ENCODE measurements around the gene MXRA8.

Gene MXRA8

GRCh38 chr1:1393428-1393827, 35.1 kb upstream of the MXRA8 start:
- no peak overlapping the region for H2AK5ac ChIP-seq (ENCODE audit: low read length)
- H3K4ac ChIP-seq (ENCODE audit: low read depth, low read length) = no peak overlapping the region
- H3K27me3 ChIP-seq (ENCODE audit: insufficient read depth, low read length, poor library complexity) = no peaks in the 10 kb centered on the region
- no peak overlapping the region for H2BK5ac ChIP-seq (ENCODE audit: low read length)
- no peak overlapping the region for H4K5ac ChIP-seq (ENCODE audit: low read length)
- H3K9ac ChIP-seq (ENCODE audit: low read length) = no peak overlapping the region
- peaks cover 28% of the 10 kb centered on the region for H3K79me1 ChIP-seq (ENCODE audit: low read length)
- H4K8ac ChIP-seq (ENCODE audit: low read depth, low read length) = no peak overlapping the region
- no peak overlapping the region for H3K18ac ChIP-seq (ENCODE audit: low read length)
- no peak overlapping the region for H3K4me2 ChIP-seq (ENCODE audit: low read length)
- H3K4me3 ChIP-seq (ENCODE audit: low read length) = no peak overlapping the region
- H3K23ac ChIP-seq (ENCODE audit: low read length) = no peak overlapping the region
- no CpG with 5 or more reads among the region's 11 CpGs for WGBS (ENCODE audit: extremely low coverage, insufficient coverage, low lambda C conversion rate)
- DNase-seq = no peak
- H3K27ac ChIP-seq (ENCODE audit: low read depth, low read length) = no peak overlapping the region
- H3K56ac ChIP-seq (ENCODE audit: low read length) = no peak overlapping the region
- peaks cover 28% of the 10 kb centered on the region for H3K79me2 ChIP-seq (ENCODE audit: control insufficient read depth, insufficient read depth, low read length)
- no peak overlapping the region for H2BK120ac ChIP-seq (ENCODE audit: low read depth, low read length)
- no peaks in the 10 kb centered on the region for H3K4me1 ChIP-seq (ENCODE audit: control insufficient read depth, low read depth, low read length)
- H2BK15ac ChIP-seq (replicated peaks; ENCODE audit: low read depth) = no peak overlapping the region
- peaks cover 35% of the 10 kb centered on the region for H3K36me3 ChIP-seq (ENCODE audit: control insufficient read depth, insufficient read depth, low read length)

GRCh38 chr1:1393014-1393413, 34.7 kb upstream of the MXRA8 start:
- H3K23ac ChIP-seq (ENCODE audit: low read length) = no peak overlapping the region
- no peak overlapping the region for H4K8ac ChIP-seq (ENCODE audit: low read depth, low read length)
- no peak overlapping the region for H4K5ac ChIP-seq (ENCODE audit: low read length)
- no peak overlapping the region for H3K27ac ChIP-seq (ENCODE audit: low read depth, low read length)
- no peak overlapping the region for H3K4ac ChIP-seq (ENCODE audit: low read depth, low read length)
- no peak overlapping the region for H3K4me2 ChIP-seq (ENCODE audit: low read length)
- no peak overlapping the region for H3K18ac ChIP-seq (ENCODE audit: low read length)
- no CpG with 5 or more reads among the region's 4 CpGs for WGBS (ENCODE audit: extremely low coverage, insufficient coverage, low lambda C conversion rate)
- no peaks in the 10 kb centered on the region for H3K27me3 ChIP-seq (ENCODE audit: insufficient read depth, low read length, poor library complexity)
- DNase-seq = no peak
- no peak overlapping the region for H2BK15ac ChIP-seq (replicated peaks; ENCODE audit: low read depth)
- no peak overlapping the region for H3K4me3 ChIP-seq (ENCODE audit: low read length)
- H3K9ac ChIP-seq (ENCODE audit: low read length) = no peak overlapping the region
- peaks cover 24% of the 10 kb centered on the region for H3K79me2 ChIP-seq (ENCODE audit: control insufficient read depth, insufficient read depth, low read length)
- H2AK5ac ChIP-seq (ENCODE audit: low read length) = no peak overlapping the region
- H3K4me1 ChIP-seq (ENCODE audit: control insufficient read depth, low read depth, low read length) = no peaks in the 10 kb centered on the region
- H2BK120ac ChIP-seq (ENCODE audit: low read depth, low read length) = no peak overlapping the region
- no peak overlapping the region for H2BK5ac ChIP-seq (ENCODE audit: low read length)
- no peak overlapping the region for H3K56ac ChIP-seq (ENCODE audit: low read length)
- peaks cover 36% of the 10 kb centered on the region for H3K36me3 ChIP-seq (ENCODE audit: control insufficient read depth, insufficient read depth, low read length)
- peaks cover 25% of the 10 kb centered on the region for H3K79me1 ChIP-seq (ENCODE audit: low read length)

- H4K5ac ChIP-seq (ENCODE audit: low read length) = no peak overlapping the region
- no peaks in the 10 kb centered on the region for H3K4me1 ChIP-seq (ENCODE audit: control insufficient read depth, low read depth, low read length)
- no peak overlapping the region for H2BK120ac ChIP-seq (ENCODE audit: low read depth, low read length)
- no peak for DNase-seq
- no peak overlapping the region for H3K4me3 ChIP-seq (ENCODE audit: low read length)
- no peak overlapping the region for H3K56ac ChIP-seq (ENCODE audit: low read length)
- H3K27ac ChIP-seq (ENCODE audit: low read depth, low read length) = no peak overlapping the region
- no peak overlapping the region for H2BK5ac ChIP-seq (ENCODE audit: low read length)
- no peak overlapping the region for H2BK15ac ChIP-seq (replicated peaks; ENCODE audit: low read depth)
- H3K9ac ChIP-seq (ENCODE audit: low read length) = no peak overlapping the region
- no peak overlapping the region for H2AK5ac ChIP-seq (ENCODE audit: low read length)
- no peak overlapping the region for H3K18ac ChIP-seq (ENCODE audit: low read length)
- H3K36me3 ChIP-seq (ENCODE audit: control insufficient read depth, insufficient read depth, low read length) = peaks cover 39% of the 10 kb centered on the region
- H3K27me3 ChIP-seq (ENCODE audit: insufficient read depth, low read length, poor library complexity) = no peaks in the 10 kb centered on the region
- no peak overlapping the region for H4K8ac ChIP-seq (ENCODE audit: low read depth, low read length)
- H3K79me2 ChIP-seq (ENCODE audit: control insufficient read depth, insufficient read depth, low read length) = peaks cover 12% of the 10 kb centered on the region
- H3K23ac ChIP-seq (ENCODE audit: low read length) = no peak overlapping the region
- H3K4me2 ChIP-seq (ENCODE audit: low read length) = no peak overlapping the region
- H3K4ac ChIP-seq (ENCODE audit: low read depth, low read length) = no peak overlapping the region
- H3K79me1 ChIP-seq (ENCODE audit: low read length) = peaks cover 15% of the 10 kb centered on the region
- no CpG with 5 or more reads among the region's 12 CpGs for WGBS (ENCODE audit: extremely low coverage, insufficient coverage, low lambda C conversion rate)
These were observed 32.9 kb upstream of the MXRA8 start for GRCh38 chr1:1391225-1391624.

- H3K27ac ChIP-seq (ENCODE audit: low read depth, low read length) = no peak overlapping the region
- no peak overlapping the region for H3K9ac ChIP-seq (ENCODE audit: low read length)
- peaks cover 40% of the 10 kb centered on the region for H3K36me3 ChIP-seq (ENCODE audit: control insufficient read depth, insufficient read depth, low read length)
- no peak overlapping the region for H3K4ac ChIP-seq (ENCODE audit: low read depth, low read length)
- H3K23ac ChIP-seq (ENCODE audit: low read length) = no peak overlapping the region
- no peak overlapping the region for H3K4me3 ChIP-seq (ENCODE audit: low read length)
- peaks cover 12% of the 10 kb centered on the region for H3K79me2 ChIP-seq (ENCODE audit: control insufficient read depth, insufficient read depth, low read length)
- H3K4me2 ChIP-seq (ENCODE audit: low read length) = no peak overlapping the region
- no peak overlapping the region for H3K56ac ChIP-seq (ENCODE audit: low read length)
- no peak overlapping the region for H4K5ac ChIP-seq (ENCODE audit: low read length)
- no peak overlapping the region for H2AK5ac ChIP-seq (ENCODE audit: low read length)
- no peaks in the 10 kb centered on the region for H3K4me1 ChIP-seq (ENCODE audit: control insufficient read depth, low read depth, low read length)
- H3K79me1 ChIP-seq (ENCODE audit: low read length) = peaks cover 15% of the 10 kb centered on the region
- no peak overlapping the region for H3K18ac ChIP-seq (ENCODE audit: low read length)
- no peak overlapping the region for H2BK5ac ChIP-seq (ENCODE audit: low read length)
- H2BK15ac ChIP-seq (replicated peaks; ENCODE audit: low read depth) = no peak overlapping the region
- H4K8ac ChIP-seq (ENCODE audit: low read depth, low read length) = no peak overlapping the region
- DNase-seq = no peak
- H3K27me3 ChIP-seq (ENCODE audit: insufficient read depth, low read length, poor library complexity) = no peaks in the 10 kb centered on the region
- no CpG with 5 or more reads among the region's 12 CpGs for WGBS (ENCODE audit: extremely low coverage, insufficient coverage, low lambda C conversion rate)
- no peak overlapping the region for H2BK120ac ChIP-seq (ENCODE audit: low read depth, low read length)
These were observed 32.3 kb upstream of the MXRA8 start for GRCh38 chr1:1390675-1391074.

GRCh38 chr1:1388078-1388472, 29.7 kb upstream of the MXRA8 start:
- Histone ChIP-seq H3K4me3 (ENCODE audit: low read length) (no peak overlapping the region), H3K79me2 (ENCODE audit: control insufficient read depth, insufficient read depth, low read length) (peaks cover 3% of the 10 kb centered on the region), H3K18ac (ENCODE audit: low read length) (no peak overlapping the region), H2AK5ac (ENCODE audit: low read length) (no peak overlapping the region), H3K56ac (ENCODE audit: low read length) (no peak overlapping the region), H4K8ac (ENCODE audit: low read depth, low read length) (no peak overlapping the region), H4K5ac (ENCODE audit: low read length) (no peak overlapping the region), H2BK15ac (replicated peaks; ENCODE audit: low read depth) (no peak overlapping the region), H3K4me2 (ENCODE audit: low read length) (no peak overlapping the region), H3K27me3 (ENCODE audit: insufficient read depth, low read length, poor library complexity) (no peaks in the 10 kb centered on the region), H3K23ac (ENCODE audit: low read length) (no peak overlapping the region), H3K36me3 (ENCODE audit: control insufficient read depth, insufficient read depth, low read length) (peaks cover 26% of the 10 kb centered on the region), H2BK5ac (ENCODE audit: low read length) (no peak overlapping the region), H3K79me1 (ENCODE audit: low read length) (peaks cover 4% of the 10 kb centered on the region), H3K27ac (ENCODE audit: low read depth, low read length) (no peak overlapping the region), H3K4ac (ENCODE audit: low read depth, low read length) (no peak overlapping the region), H3K4me1 (ENCODE audit: control insufficient read depth, low read depth, low read length) (no peaks in the 10 kb centered on the region), H3K9ac (ENCODE audit: low read length) (no peak overlapping the region), H2BK120ac (ENCODE audit: low read depth, low read length) (no peak overlapping the region)
- no CpG with 5 or more reads among the region's 16 CpGs for WGBS (ENCODE audit: extremely low coverage, insufficient coverage, low lambda C conversion rate)
- DNase-seq = no peak

All from mesendoderm (in vitro differentiated cells).